Colonic mucosa (tissue), 4 donors: ENCODE data around the gene CD209. TPM values are rescaled to one million over a fixed set of nuclear protein-coding genes. Genes with fewer than 3 reads are reported as not detected.

Experiments
- DNase-seq: peaks from one replicate; pipeline ENCODE4 v3.0.0-alpha.2; 2020
- H3K27ac ChIP-seq: fragments of 200-600 bp; one replicate; pipeline ENCODE4 v1.8.0; 2021
- H3K27me3 ChIP-seq: fragments of 200-600 bp; one replicate; pipeline ENCODE4 v1.8.0; 2021
- H3K36me3 ChIP-seq: fragments of 200-600 bp; one replicate; pipeline ENCODE4 v1.8.0; 2021
- H3K4me1 ChIP-seq: fragments of 200-600 bp; one replicate; pipeline ENCODE4 v1.8.0; 2021; ENCODE audit warnings: mild to moderate bottlenecking
- H3K4me3 ChIP-seq: fragments of 200-600 bp; one replicate; pipeline ENCODE4 v1.8.0; 2021
- H3K9ac ChIP-seq, 2 donors: one replicate each; pipeline ENCODE4 v1.7.0; 2013; ENCODE audit warnings: control low read depth in 2 of 2, low read depth in 2 of 2, low read length in 2 of 2
- H3K9me3 ChIP-seq: fragments of 200-600 bp; one replicate; pipeline ENCODE4 v1.8.0; 2021
- CTCF ChIP-seq: fragments of 200-600 bp; IDR thresholded peaks from one replicate; pipeline ENCODE4 v1.8.0; 2022; ENCODE audit warnings: antibody characterized with exemption, mild to moderate bottlenecking
- intact Hi-C: fragments of 100-400 bp; cut with DNase I; formaldehyde crosslinking; loops from one replicate; pipeline ENCODE4 v1.14.1; 2022
- total RNA-seq, 2 donors: library from RNA; stranded (reverse); fragmentation: NEBNext Ultra II Directional in 1 of 2; extraction: Animal tissue kit (Norgen Biotek cat#: 25700) in 1 of 2; gene quantifications; one replicate each; pipeline ENCODE4 v1.2.1, GENCODE V29; 2021
- donor health status: healthy.
- donor health status: DM: no; HTN: no; CAD: no.
- donor health status: DM: no; HTN: no; CAD: no.

The CD209 gene
- total RNA-seq, 2 donors from 2014 or later = 4.0 to 12.1 TPM

GRCh38 chr19:7729211-7729610, 18.1 kb downstream of the CD209 start:
- Histone ChIP-seq H3K9me3 (no peaks in the 10 kb centered on the region), H3K9ac (no peak overlapping the region), H3K27ac (no peak overlapping the region), H3K27me3 (peaks cover 15% of the 10 kb centered on the region), H3K36me3 (no peaks in the 10 kb centered on the region), H3K4me3 (no peak overlapping the region), H3K4me1 (no peaks in the 10 kb centered on the region)
- no peak for TF ChIP-seq CTCF
- intact Hi-C loops = no loop called here
- no peak for DNase-seq

- Histone ChIP-seq H3K27ac (no peak overlapping the region), H3K36me3 (no peaks in the 10 kb centered on the region), H3K9ac (no peak overlapping the region), H3K4me3 (no peak overlapping the region), H3K9me3 (no peaks in the 10 kb centered on the region), H3K27me3 (peaks cover 15% of the 10 kb centered on the region), H3K4me1 (no peaks in the 10 kb centered on the region)
- TF ChIP-seq CTCF = no peak
- DNase-seq = no peak
- intact Hi-C loops = no loop called here
These were observed 21.5 kb downstream of the CD209 start for GRCh38 chr19:7725791-7726190.

- no peaks in the 10 kb centered on the region for H3K9me3 ChIP-seq
- no peak for DNase-seq
- intact Hi-C loops = no loop called here
- H3K4me1 ChIP-seq = no peaks in the 10 kb centered on the region
- no peak overlapping the region for H3K27ac ChIP-seq
- no peaks in the 10 kb centered on the region for H3K36me3 ChIP-seq
- no peak for TF ChIP-seq CTCF
- H3K27me3 ChIP-seq = no peaks in the 10 kb centered on the region
- H3K4me3 ChIP-seq = no peak overlapping the region
- no peak overlapping the region for H3K9ac ChIP-seq
These were observed 25.1 kb downstream of the CD209 start for GRCh38 chr19:7722231-7722651.

- intact Hi-C loops = no loop called here
- Histone ChIP-seq H3K9ac (no peak overlapping the region), H3K4me3 (no peak overlapping the region), H3K27me3 (no peaks in the 10 kb centered on the region), H3K36me3 (no peaks in the 10 kb centered on the region), H3K27ac (no peak overlapping the region), H3K9me3 (no peaks in the 10 kb centered on the region), H3K4me1 (no peaks in the 10 kb centered on the region)
- no peak for DNase-seq
- no peak for TF ChIP-seq CTCF
These were observed 27.0 kb downstream of the CD209 start for GRCh38 chr19:7720351-7720750.

- no peaks in the 10 kb centered on the region for H3K4me1 ChIP-seq
- H3K27me3 ChIP-seq = no peaks in the 10 kb centered on the region
- H3K4me3 ChIP-seq = no peak overlapping the region
- TF ChIP-seq CTCF = no peak
- no peak for DNase-seq
- H3K27ac ChIP-seq = no peak overlapping the region
- no peaks in the 10 kb centered on the region for H3K9me3 ChIP-seq
- no peaks in the 10 kb centered on the region for H3K36me3 ChIP-seq
- intact Hi-C loops = no loop called here
- no peak overlapping the region for H3K9ac ChIP-seq
These were observed 28.7 kb downstream of the CD209 start for GRCh38 chr19:7718668-7719067.

GRCh38 chr19:7716762-7717161, 30.6 kb downstream of the CD209 start:
- no peak for DNase-seq
- H3K9ac ChIP-seq = no peak overlapping the region
- no peak for TF ChIP-seq CTCF
- H3K4me1 ChIP-seq = no peaks in the 10 kb centered on the region
- no peak overlapping the region for H3K27ac ChIP-seq
- H3K4me3 ChIP-seq = no peak overlapping the region
- intact Hi-C loops = no loop called here
- no peaks in the 10 kb centered on the region for H3K27me3 ChIP-seq
- no peaks in the 10 kb centered on the region for H3K36me3 ChIP-seq
- H3K9me3 ChIP-seq = no peaks in the 10 kb centered on the region
